GM23338 (cell line): Measurements from ENCODE around the gene ADGRD1. TPM values are rescaled to one million over a fixed set of nuclear protein-coding genes. Genes with fewer than 3 reads are reported as not detected.

Experiments used
- ATAC-seq: fragments of 200-7000 bp; cut with Tn5 transposase; 3 replicates; pipeline ENCODE4 v1.9.1; 2020
- DNase-seq: peaks from one replicate; pipeline ENCODE4 v3.0.0-alpha.2; 2015; ENCODE audit warnings: low spot score
- H2AFZ ChIP-seq: fragments of 200-600 bp; sonication (generic); 2 replicates; pipeline ENCODE4 v1.8.0; 2016; ENCODE audit warnings: antibody characterized with exemption, mild to moderate bottlenecking, moderate library complexity
- H3F3A ChIP-seq: fragments of 200-600 bp; sonication (generic); replicated peaks from 2 replicates; pipeline ENCODE4 v1.8.0; 2017; ENCODE audit warnings: antibody characterized with exemption, mixed run types, low read depth
- H3K27ac ChIP-seq: fragments of 200-600 bp; sonication (generic); 2 replicates; pipeline ENCODE4 v1.6.1; 2016; ENCODE audit warnings: low read depth
- H3K27me3 ChIP-seq: fragments of 200-600 bp; sonication (generic); 2 replicates; pipeline ENCODE4 v1.8.0; 2016; ENCODE audit warnings: mild to moderate bottlenecking, mixed run types, moderate library complexity; ENCODE audit not compliant: insufficient read depth
- H3K36me3 ChIP-seq: fragments of 200-600 bp; sonication (generic); 2 replicates; pipeline ENCODE4 v1.8.0; 2016; ENCODE audit warnings: mild to moderate bottlenecking; ENCODE audit not compliant: insufficient read depth
- H3K4me1 ChIP-seq: fragments of 200-600 bp; sonication (generic); 2 replicates; pipeline ENCODE4 v1.8.0; 2016; ENCODE audit warnings: mild to moderate bottlenecking, moderate library complexity; ENCODE audit not compliant: insufficient read depth
- H3K4me2 ChIP-seq: fragments of 200-600 bp; sonication (generic); 2 replicates; pipeline ENCODE4 v1.7.1; 2017; ENCODE audit warnings: mixed run types
- H3K4me3 ChIP-seq: fragments of 200-600 bp; sonication (generic); 2 replicates; pipeline ENCODE4 v1.6.1; 2016; ENCODE audit warnings: mixed run types
- H3K79me2 ChIP-seq: fragments of 200-600 bp; sonication (generic); replicated peaks from 2 replicates; pipeline ENCODE4 v1.8.0; 2017; ENCODE audit warnings: mild to moderate bottlenecking; ENCODE audit not compliant: insufficient read depth
- H3K9me2 ChIP-seq: fragments of 200-600 bp; sonication (generic); 2 replicates; pipeline ENCODE4 v1.8.0; 2017; ENCODE audit not compliant: insufficient read depth
- H4K20me1 ChIP-seq: fragments of 200-600 bp; sonication (generic); replicated peaks from 2 replicates; pipeline ENCODE4 v1.8.0; 2017; ENCODE audit warnings: mild to moderate bottlenecking; ENCODE audit not compliant: insufficient read depth
- H3K27ac Mint-ChIP-seq: 2 replicates; pipeline ENCODE4 v1.8.0; 2020; ENCODE audit warnings: inconsistent platforms, mild to moderate bottlenecking, moderate library complexity, mixed read lengths
- H3K27me3 Mint-ChIP-seq: 3 replicates; pipeline ENCODE4 v1.8.0; 2022; ENCODE audit warnings: low read depth, mild to moderate bottlenecking, moderate library complexity, mixed read lengths, inconsistent platforms; ENCODE audit not compliant: insufficient read depth, poor library complexity
- H3K36me3 Mint-ChIP-seq: 3 replicates; pipeline ENCODE4 v1.8.0; 2021; ENCODE audit warnings: low read depth, mild to moderate bottlenecking, inconsistent platforms, moderate library complexity, mixed read lengths
- H3K4me1 Mint-ChIP-seq: 3 replicates; pipeline ENCODE4 v1.8.0; 2020; ENCODE audit warnings: mild to moderate bottlenecking, inconsistent platforms, mixed read lengths
- H3K4me3 Mint-ChIP-seq: 3 replicates; pipeline ENCODE4 v1.8.0; 2021; ENCODE audit warnings: moderate library complexity, mild to moderate bottlenecking, inconsistent platforms, mixed read lengths
- H3K9me3 Mint-ChIP-seq: 3 replicates; pipeline ENCODE4 v1.8.0; 2020; ENCODE audit warnings: moderate library complexity, mild to moderate bottlenecking, inconsistent platforms, mixed read lengths
- CREB1 ChIP-seq: fragments of 250-450 bp; sonication (Bioruptor Pico); IDR thresholded peaks from 2 replicates; pipeline ENCODE4 v1.5.0; 2020; ENCODE audit warnings: low read depth, mild to moderate bottlenecking, moderate library complexity
- CTCF ChIP-seq, 2 experiments: fragments of 200-600 bp in 1 of 2; sonication (generic) in 1 of 2; conservative IDR thresholded peaks; 2 replicates each; pipeline versions ENCODE4 v1.5.1 to v1.6.1; 2016 to 2017; ENCODE audit warnings: antibody characterized with exemption in 2 of 2, low read depth in 2 of 2, mild to moderate bottlenecking in 2 of 2, moderate library complexity in 1 of 2
- EZH2 ChIP-seq: fragments of 200-600 bp; sonication (generic); IDR thresholded peaks from one replicate; pipeline ENCODE4 v1.8.0; 2017; ENCODE audit warnings: antibody characterized with exemption, mild to moderate bottlenecking, low read depth; ENCODE audit not compliant: unreplicated experiment
- EZH2phosphoT487 ChIP-seq: fragments of 200-600 bp; sonication (generic); IDR thresholded peaks from one replicate; pipeline ENCODE4 v1.8.1; 2018; ENCODE audit warnings: antibody characterized with exemption; ENCODE audit not compliant: unreplicated experiment
- JUNB ChIP-seq: IDR thresholded peaks from one replicate; pipeline ENCODE4 v1.6.1; 2016; ENCODE audit warnings: antibody characterized with exemption; ENCODE audit not compliant: unreplicated experiment
- ZNF331 ChIP-seq: fragments of 250-450 bp; sonication (Bioruptor Pico); IDR thresholded peaks from 2 replicates; pipeline ENCODE4 v1.5.0; 2020; ENCODE audit warnings: low read depth, mild to moderate bottlenecking, moderate library complexity
- ZNF462 ChIP-seq: fragments of 250-450 bp; sonication (Bioruptor Pico); IDR thresholded peaks from 2 replicates; pipeline ENCODE4 v1.5.0; 2020; ENCODE audit warnings: mild to moderate bottlenecking, moderate library complexity
- polyA plus RNA-seq: library from polyadenylated mRNA; unstranded; fragments of >200 nt; fragmentation: Nextera tagmentation; extraction: Ambion mirVana; gene quantifications from 2 replicates; pipeline ENCODE4 v1.2.1, GENCODE V29; 2016
- total RNA-seq: library from RNA; depleted of rRNA; stranded (reverse); fragments of >200 nt; shearing (Covaris generic); gene quantifications from 2 replicates; pipeline ENCODE4 v1.2.3, GENCODE V29; 2014
- TF ChIP-seq, protein P1 (sequence below): IDR thresholded peaks from 2 replicates; pipeline ENCODE4 v1.6.1; 2016; ENCODE audit warnings: antibody characterized with exemption

ADGRD1 gene
- total and polyA plus RNA-seq, 2 experiments from 2014 or later = 1.4 TPM; not detected in 1

DNA sequence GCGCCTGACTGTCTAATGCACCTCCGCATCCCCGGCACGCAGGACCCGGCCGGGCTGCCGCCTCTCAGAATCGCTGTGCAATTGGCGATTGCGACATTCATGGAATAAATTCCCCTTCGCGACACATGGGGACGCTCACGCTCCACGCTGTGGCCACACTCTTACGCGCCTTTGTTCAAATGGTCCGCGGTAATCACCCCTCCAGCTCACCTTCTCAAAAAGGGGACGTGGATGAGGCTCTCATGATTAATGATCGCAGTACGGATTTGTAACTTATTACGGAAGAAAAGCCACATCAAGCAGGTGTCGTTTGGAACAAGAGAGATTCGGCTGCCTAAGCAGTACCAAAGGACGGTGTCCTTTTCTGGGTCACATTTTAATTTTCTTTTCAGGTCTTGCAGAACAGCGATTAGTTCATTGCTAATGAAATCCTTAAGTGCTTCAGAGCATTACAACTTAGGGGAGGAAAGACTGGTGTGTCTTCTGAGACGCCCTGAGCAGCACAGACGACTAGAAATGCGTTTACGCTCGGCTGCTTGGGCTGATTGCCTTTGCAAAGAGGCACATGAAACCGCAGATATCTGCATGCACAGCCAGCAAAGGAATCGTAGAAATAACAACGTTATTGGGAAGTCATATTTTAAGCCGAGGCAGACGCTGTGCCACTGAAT is 37.3 kb upstream of the ADGRD1 start:
- peaks cover 7% of the 10 kb centered on the region; the same call in 1 of the 2 replicates for H3K4me1 ChIP-seq
- 0 out of 2 replicates have a peak overlapping the region, but pooled peaks have one; percentile 25 for H3K4me2 ChIP-seq
- TF ChIP-seq EZH2 = no peak
- TF ChIP-seq CTCF (conservative IDR thresholded peaks at IDR 0.05; ENCODE audit: low read depth in 2 of 2) = peak; percentile 91 to 99

DNA sequence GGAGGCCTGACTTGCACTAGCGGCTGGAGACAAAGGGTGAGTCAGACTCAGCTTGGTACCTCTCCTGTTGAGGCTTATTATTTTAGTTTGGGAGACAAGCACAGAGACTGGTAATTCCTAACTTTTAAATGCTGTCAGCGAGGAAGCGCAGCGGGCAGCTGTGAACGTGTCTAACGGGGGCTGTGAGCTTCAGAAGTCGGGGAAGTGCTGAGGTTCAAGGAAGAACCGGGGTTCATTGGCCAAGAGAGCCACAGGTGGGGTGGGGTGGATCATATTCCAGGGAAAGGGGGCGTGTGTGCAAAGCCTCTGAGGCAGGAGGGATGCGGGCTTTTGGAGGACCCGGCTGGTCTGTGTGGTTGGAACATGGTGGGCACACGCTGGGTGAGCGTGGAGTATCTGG is 36.1 kb upstream of the ADGRD1 start:
- H3K9me2 ChIP-seq = no peaks in the 10 kb centered on the region
- H3K79me2 ChIP-seq = no peaks in the 10 kb centered on the region
- H4K20me1 ChIP-seq = no peaks in the 10 kb centered on the region
- no peak for ATAC-seq
- H3K4me1 ChIP-seq = peaks cover 7% of the 10 kb centered on the region; the same call in 1 of the 2 replicates
- H3K4me2 ChIP-seq = no peak overlapping the region
- 0 out of 2 replicates have a peak, but pooled peaks cover 4% of the 10 kb centered on the region for H3F3A ChIP-seq
- H3K4me1 Mint-ChIP-seq = peaks cover 8% of the 10 kb centered on the region; the same call in 2 of the 3 replicates
- no peaks in the 10 kb centered on the region; the same call in 2 of the 3 replicates for H3K36me3 Mint-ChIP-seq
- no peaks in the 10 kb centered on the region for H3K36me3 ChIP-seq
- H3K27ac ChIP-seq = no peak overlapping the region
- H3K27ac Mint-ChIP-seq = no peak overlapping the region
- no peaks in the 10 kb centered on the region for H3K9me3 Mint-ChIP-seq
- H3K4me3 Mint-ChIP-seq = no peak overlapping the region
- no peak overlapping the region; the same call in 1 of the 2 replicates for H2AFZ ChIP-seq
- no peaks in the 10 kb centered on the region for H3K27me3 ChIP-seq
- H3K4me3 ChIP-seq = no peak overlapping the region
- peaks cover 9% of the 10 kb centered on the region for H3K27me3 Mint-ChIP-seq
- DNase-seq = no peak
- TF ChIP-seq ZNF331 (CRISPR knock-in tag) = no peak
- no peak for TF ChIP-seq CTCF (conservative IDR thresholded peaks at IDR 0.05; ENCODE audit: low read depth in 2 of 2)
- TF ChIP-seq EZH2phosphoT487 = no peak
- TF ChIP-seq ZNF462 (CRISPR knock-in tag) = no peak
- no peak for TF ChIP-seq CREB1
- TF ChIP-seq, protein P1, sequence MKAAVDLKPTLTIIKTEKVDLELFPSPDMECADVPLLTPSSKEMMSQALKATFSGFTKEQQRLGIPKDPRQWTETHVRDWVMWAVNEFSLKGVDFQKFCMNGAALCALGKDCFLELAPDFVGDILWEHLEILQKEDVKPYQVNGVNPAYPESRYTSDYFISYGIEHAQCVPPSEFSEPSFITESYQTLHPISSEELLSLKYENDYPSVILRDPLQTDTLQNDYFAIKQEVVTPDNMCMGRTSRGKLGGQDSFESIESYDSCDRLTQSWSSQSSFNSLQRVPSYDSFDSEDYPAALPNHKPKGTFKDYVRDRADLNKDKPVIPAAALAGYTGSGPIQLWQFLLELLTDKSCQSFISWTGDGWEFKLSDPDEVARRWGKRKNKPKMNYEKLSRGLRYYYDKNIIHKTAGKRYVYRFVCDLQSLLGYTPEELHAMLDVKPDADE = no peak
- TF ChIP-seq EZH2 = no peak
- TF ChIP-seq JUNB = no peak

More for the DNA sequence above, 37.3 kb upstream of the ADGRD1 start:
- ATAC-seq (peak; percentile 93), DNase-seq (peak; percentile 85)
- Histone ChIP-seq H3K27ac (no peak overlapping the region), H3F3A (0 out of 2 replicates have a peak, but pooled peaks cover 4% of the 10 kb centered on the region), H3K36me3 (no peaks in the 10 kb centered on the region), H3K4me3 (0 out of 2 replicates have a peak overlapping the region, but pooled peaks have one; percentile 20), H4K20me1 (no peaks in the 10 kb centered on the region), H3K27me3 (no peaks in the 10 kb centered on the region), H3K9me2 (no peaks in the 10 kb centered on the region), H3K79me2 (no peaks in the 10 kb centered on the region), H2AFZ (peak overlapping the region; percentile 93)
- H3K27ac Mint-ChIP-seq = no peak overlapping the region
- H3K4me1 Mint-ChIP-seq = peaks cover 8% of the 10 kb centered on the region; the same call in 2 of the 3 replicates
- no peaks in the 10 kb centered on the region; the same call in 2 of the 3 replicates for H3K36me3 Mint-ChIP-seq
- H3K4me3 Mint-ChIP-seq = no peak overlapping the region
- H3K27me3 Mint-ChIP-seq = peaks cover 9% of the 10 kb centered on the region
- peaks cover 11% of the 10 kb centered on the region; the same call in 2 of the 3 replicates for H3K9me3 Mint-ChIP-seq
